H1 (cell line): Measurements from ENCODE around the gene LTB4R.

Experiments
- HDAC2 ChIP-seq, 2 experiments: fragments of 300-600 bp in 1 of 2; sonication (generic) in 1 of 2; IDR thresholded peaks; 2 replicates each; pipeline ENCODE4 v1.6.1; 2011 to 2012; ENCODE audit warnings: low read depth in 2 of 2, low read length in 2 of 2, mild to moderate bottlenecking in 2 of 2, moderate library complexity in 2 of 2, borderline replicate concordance in 1 of 2, inconsistent platforms in 1 of 2
- RAD21 ChIP-seq, 2 experiments: IDR thresholded peaks in 1 of 2; conservative IDR thresholded peaks in 1 of 2; 2 replicates each; pipeline ENCODE4 v1.6.1; 2011; ENCODE audit warnings: low read depth in 2 of 2, low read length in 2 of 2, improper control_type of control experiment in 1 of 2, inconsistent platforms in 1 of 2, mild to moderate bottlenecking in 1 of 2, moderate library complexity in 1 of 2
- TF ChIP-seq, protein P1 (sequence below): IDR thresholded peaks from 2 replicates; pipeline ENCODE4 v1.6.1; 2012; ENCODE audit warnings: inconsistent platforms
- TF ChIP-seq, protein P2 (sequence below), 3 experiments: IDR thresholded peaks; 1 replicate in 2 of 3; 2 replicates in 1 of 3; pipeline versions ENCODE4 v1.5.1 to v1.6.1; 2011; ENCODE audit warnings: low read length in 3 of 3, mild to moderate bottlenecking in 3 of 3, inconsistent platforms in 2 of 3, low read depth in 1 of 3, moderate library complexity in 1 of 3; ENCODE audit not compliant: insufficient read depth in 1 of 3; ENCODE audit errors: control extremely low read depth in 1 of 3

DNA sequence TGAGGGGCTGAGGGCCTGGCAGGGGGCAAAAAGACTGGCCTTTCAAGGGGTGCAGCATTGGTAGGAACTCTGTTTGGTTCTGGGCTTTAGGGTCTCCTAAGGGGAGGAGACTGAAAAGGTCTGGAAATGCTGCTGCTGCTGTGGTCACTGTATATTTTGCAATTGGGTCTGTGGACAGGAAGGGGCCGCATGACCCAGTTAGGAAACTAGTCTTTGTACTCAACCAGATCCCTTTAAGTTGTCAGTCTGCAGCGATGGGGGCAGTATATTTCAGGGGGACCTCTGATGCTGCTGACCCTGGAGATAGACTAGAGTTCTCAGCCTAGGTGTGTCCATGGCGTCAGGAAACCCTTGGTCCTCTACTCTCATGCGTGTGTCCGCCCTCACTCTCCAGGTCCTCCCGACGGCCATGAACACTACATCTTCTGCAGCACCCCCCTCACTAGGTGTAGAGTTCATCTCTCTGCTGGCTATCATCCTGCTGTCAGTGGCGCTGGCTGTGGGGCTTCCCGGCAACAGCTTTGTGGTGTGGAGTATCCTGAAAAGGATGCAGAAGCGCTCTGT, 4.0 kb downstream of the LTB4R start:
- TF ChIP-seq, protein P1, sequence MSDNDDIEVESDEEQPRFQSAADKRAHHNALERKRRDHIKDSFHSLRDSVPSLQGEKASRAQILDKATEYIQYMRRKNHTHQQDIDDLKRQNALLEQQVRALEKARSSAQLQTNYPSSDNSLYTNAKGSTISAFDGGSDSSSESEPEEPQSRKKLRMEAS: no peak
- TF ChIP-seq, protein P2, sequence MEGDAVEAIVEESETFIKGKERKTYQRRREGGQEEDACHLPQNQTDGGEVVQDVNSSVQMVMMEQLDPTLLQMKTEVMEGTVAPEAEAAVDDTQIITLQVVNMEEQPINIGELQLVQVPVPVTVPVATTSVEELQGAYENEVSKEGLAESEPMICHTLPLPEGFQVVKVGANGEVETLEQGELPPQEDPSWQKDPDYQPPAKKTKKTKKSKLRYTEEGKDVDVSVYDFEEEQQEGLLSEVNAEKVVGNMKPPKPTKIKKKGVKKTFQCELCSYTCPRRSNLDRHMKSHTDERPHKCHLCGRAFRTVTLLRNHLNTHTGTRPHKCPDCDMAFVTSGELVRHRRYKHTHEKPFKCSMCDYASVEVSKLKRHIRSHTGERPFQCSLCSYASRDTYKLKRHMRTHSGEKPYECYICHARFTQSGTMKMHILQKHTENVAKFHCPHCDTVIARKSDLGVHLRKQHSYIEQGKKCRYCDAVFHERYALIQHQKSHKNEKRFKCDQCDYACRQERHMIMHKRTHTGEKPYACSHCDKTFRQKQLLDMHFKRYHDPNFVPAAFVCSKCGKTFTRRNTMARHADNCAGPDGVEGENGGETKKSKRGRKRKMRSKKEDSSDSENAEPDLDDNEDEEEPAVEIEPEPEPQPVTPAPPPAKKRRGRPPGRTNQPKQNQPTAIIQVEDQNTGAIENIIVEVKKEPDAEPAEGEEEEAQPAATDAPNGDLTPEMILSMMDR (IDR thresholded peaks at IDR 0.05; ENCODE audit: control extremely low read depth in 1 of 3, insufficient read depth in 1 of 3, low read depth in 1 of 3, low read length in 3 of 3): no peak
- TF ChIP-seq RAD21 (IDR thresholded peaks at IDR 0.05 in 1 of 2, conservative IDR thresholded peaks at IDR 0.05 in 1 of 2; ENCODE audit: low read depth in 2 of 2, low read length in 2 of 2) (no peak), HDAC2 (IDR thresholded peaks at IDR 0.05; ENCODE audit: borderline replicate concordance in 1 of 2, low read depth in 2 of 2, low read length in 2 of 2) (no peak)
